Thyroid gland (tissue), 4 donors: ENCODE data around the gene ZDHHC8.

Source experiments
- POLR2A ChIP-seq, 2 donors: fragments of 450-650 bp; IDR thresholded peaks; one replicate each; pipeline ENCODE4 v1.6.1; 2017; ENCODE audit warnings: antibody characterized with exemption in 2 of 2, mild to moderate bottlenecking in 2 of 2, moderate library complexity in 1 of 2
- TF ChIP-seq, protein P1 (sequence below), 6 experiments: fragments of 200-600 bp in 3 of 6; fragments of 450-650 bp in 3 of 6; sonication (generic) in 3 of 6; IDR thresholded peaks; one replicate each; pipeline ENCODE4 v1.5.1; 2016 to 2019; ENCODE audit warnings: antibody characterized with exemption in 6 of 6, mild to moderate bottlenecking in 2 of 6, inconsistent platforms in 1 of 6, moderate library complexity in 1 of 6

- TF ChIP-seq, protein P1, sequence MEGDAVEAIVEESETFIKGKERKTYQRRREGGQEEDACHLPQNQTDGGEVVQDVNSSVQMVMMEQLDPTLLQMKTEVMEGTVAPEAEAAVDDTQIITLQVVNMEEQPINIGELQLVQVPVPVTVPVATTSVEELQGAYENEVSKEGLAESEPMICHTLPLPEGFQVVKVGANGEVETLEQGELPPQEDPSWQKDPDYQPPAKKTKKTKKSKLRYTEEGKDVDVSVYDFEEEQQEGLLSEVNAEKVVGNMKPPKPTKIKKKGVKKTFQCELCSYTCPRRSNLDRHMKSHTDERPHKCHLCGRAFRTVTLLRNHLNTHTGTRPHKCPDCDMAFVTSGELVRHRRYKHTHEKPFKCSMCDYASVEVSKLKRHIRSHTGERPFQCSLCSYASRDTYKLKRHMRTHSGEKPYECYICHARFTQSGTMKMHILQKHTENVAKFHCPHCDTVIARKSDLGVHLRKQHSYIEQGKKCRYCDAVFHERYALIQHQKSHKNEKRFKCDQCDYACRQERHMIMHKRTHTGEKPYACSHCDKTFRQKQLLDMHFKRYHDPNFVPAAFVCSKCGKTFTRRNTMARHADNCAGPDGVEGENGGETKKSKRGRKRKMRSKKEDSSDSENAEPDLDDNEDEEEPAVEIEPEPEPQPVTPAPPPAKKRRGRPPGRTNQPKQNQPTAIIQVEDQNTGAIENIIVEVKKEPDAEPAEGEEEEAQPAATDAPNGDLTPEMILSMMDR (IDR thresholded peaks at IDR 0.05), result no peak
- no peak for TF ChIP-seq POLR2A (IDR thresholded peaks at IDR 0.05)
Measured at GRCh38 chr22:20112623-20113511, 18.7 kb upstream of the ZDHHC8 start.
